ENCODE data around the gene EPB41L4A.

- TF ChIP-seq EZH2phosphoT487 (IDR thresholded peaks at IDR 0.05; ENCODE audit: borderline replicate concordance, low read length) (no peak), CTCF (IDR thresholded peaks at IDR 0.05; ENCODE audit: low read depth, low read length, poor library complexity, severe bottlenecking) (no peak)
These were observed 188.5 kb downstream of the EPB41L4A start for GRCh38 chr5:112230606-112231005.

Data from DOHH2 (cell line).